ENCODE data around the gene PDE8B.
A peak's percentile ranks its signal among the peaks of the same experiment; 100 is the strongest.

The PDE8B gene

DNA sequence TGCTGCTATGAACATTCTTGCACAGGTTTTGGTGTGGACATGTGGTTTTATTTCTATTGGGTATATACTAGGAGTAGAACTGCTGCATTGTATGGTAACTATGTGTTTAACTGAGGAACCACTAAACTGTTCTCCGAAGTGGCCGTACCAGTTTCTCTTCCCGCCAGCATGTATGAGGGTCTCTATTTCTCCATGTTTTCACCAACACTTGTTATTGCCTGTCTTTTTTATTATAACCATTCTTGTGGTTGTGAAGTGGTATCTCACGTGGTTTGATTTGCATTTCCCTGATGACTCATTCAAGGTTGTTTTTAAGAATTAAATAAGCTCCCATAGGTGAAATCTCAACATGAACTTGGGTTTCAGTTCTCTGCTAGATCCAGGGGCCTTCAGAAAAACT, 19.4 kb downstream of the PDE8B start:
- H3K4me3 ChIP-seq (replicated peaks; ENCODE audit: low read depth, low read length): no peak overlapping the region
- DNase-seq (ENCODE audit: extremely low read depth, low read depth): no peak
- no peak for TF ChIP-seq CTCF (IDR thresholded peaks at IDR 0.05; ENCODE audit: low read depth, low read length, missing control alignments)

- no peak overlapping the region for H3K4me3 ChIP-seq (replicated peaks; ENCODE audit: low read depth, low read length)
- DNase-seq (ENCODE audit: extremely low read depth, low read depth): no peak
- peak; percentile 22 for TF ChIP-seq CTCF (IDR thresholded peaks at IDR 0.05; ENCODE audit: low read depth, low read length, missing control alignments)
Measured at GRCh38 chr5:77230727-77231470, 20.4 kb downstream of the PDE8B start.

GRCh38 chr5:77231471-77232138, 21.1 kb downstream of the PDE8B start:
- H3K4me3 ChIP-seq (replicated peaks; ENCODE audit: low read depth, low read length): no peak overlapping the region
- no peak for TF ChIP-seq CTCF (IDR thresholded peaks at IDR 0.05; ENCODE audit: low read depth, low read length, missing control alignments)
- no peak for DNase-seq (ENCODE audit: extremely low read depth, low read depth)

DNA sequence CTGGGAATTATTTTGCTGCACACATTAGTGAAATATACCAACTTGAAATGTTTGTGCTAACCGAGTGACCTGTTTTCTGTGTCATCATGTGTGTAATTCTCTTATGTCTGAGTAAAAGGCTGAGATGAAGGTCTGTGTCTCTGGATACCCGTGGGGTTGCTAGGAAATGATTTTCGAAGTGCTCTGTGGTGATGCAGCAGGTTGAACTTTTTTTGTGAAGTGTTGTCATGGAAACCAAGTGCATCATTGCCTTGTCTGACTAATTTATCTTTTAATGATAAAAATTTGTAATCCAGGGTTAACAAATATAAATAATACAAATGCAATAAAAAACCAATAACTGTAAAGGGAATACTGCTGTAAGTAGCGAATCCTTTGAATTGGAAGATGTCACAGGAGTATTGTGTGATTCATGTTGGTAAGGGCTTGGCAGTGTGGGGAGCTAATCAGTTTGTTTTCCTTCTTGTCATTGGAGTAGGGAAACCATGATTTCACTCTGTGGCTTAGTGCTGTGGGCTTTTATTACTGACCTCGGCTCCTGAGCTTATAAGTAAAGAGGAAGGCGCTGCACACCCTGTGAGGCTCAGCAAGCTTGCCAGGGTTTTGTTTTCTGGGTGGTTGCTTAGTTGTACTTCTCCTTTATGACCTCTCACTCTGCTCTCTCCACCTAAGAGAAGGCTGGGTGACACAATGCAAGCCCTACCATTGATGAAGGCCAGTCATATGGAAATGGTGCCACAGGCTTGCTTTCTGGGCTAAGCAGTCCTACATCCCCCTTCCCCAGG, 22.3 kb downstream of the PDE8B start:
- no peak for TF ChIP-seq CTCF (IDR thresholded peaks at IDR 0.05; ENCODE audit: low read depth, low read length, missing control alignments)
- H3K4me3 ChIP-seq (replicated peaks; ENCODE audit: low read depth, low read length): no peak overlapping the region
- DNase-seq (ENCODE audit: extremely low read depth, low read depth): no peak

GRCh38 chr5:77235846-77236721, 25.6 kb downstream of the PDE8B start:
- no peak overlapping the region for H3K4me3 ChIP-seq (replicated peaks; ENCODE audit: low read depth, low read length)
- DNase-seq (ENCODE audit: extremely low read depth, low read depth): no peak
- no peak for TF ChIP-seq CTCF (IDR thresholded peaks at IDR 0.05; ENCODE audit: low read depth, low read length, missing control alignments)

GRCh38 chr5:77239126-77239741, 28.8 kb downstream of the PDE8B start:
- no peak for DNase-seq (ENCODE audit: extremely low read depth, low read depth)
- peak; percentile 32 for TF ChIP-seq CTCF (IDR thresholded peaks at IDR 0.05; ENCODE audit: low read depth, low read length, missing control alignments)

More at GRCh38 chr5:77239126-77239741, 28.8 kb downstream of the PDE8B start:
- H3K4me3 ChIP-seq (replicated peaks; ENCODE audit: low read depth, low read length): no peak overlapping the region

Data from HFF-Myc (cell line).